Measurements from ENCODE around the gene OR52D1. TPM values are rescaled to one million over a fixed set of nuclear protein-coding genes. Genes with fewer than 3 reads are reported as not detected.

Gene OR52D1
- total and polyA plus RNA-seq, 7 donors, result not detected

- DNase-seq, result no peak
- no peaks in the 10 kb centered on the region for H3K4me1 ChIP-seq
Observed at GRCh38 chr11:5516599-5516998, 28.1 kb downstream of the OR52D1 start, which contains the start of gene UBQLNL. UBQLNL (minus strand) TSS chr11:5516699; CDS start chr11:5516441, 258 bp downstream.

GRCh38 chr11:5521540-5521939 is 33.1 kb downstream of the OR52D1 start:
- 92 to 94% (median 93%) methylated on average over 4 of the region's 4 CpGs for WGBS, 3 donors
- no peak for ATAC-seq
- intact Hi-C loops (cut with DNase I), result no loop called here

More at GRCh38 chr11:5516599-5516998, 28.1 kb downstream of the OR52D1 start, which contains the start of gene UBQLNL:
- intact Hi-C loops (cut with DNase I), result no loop called here
- Histone ChIP-seq H3K4me3 (no peak within 1 kb of the TSS), H3K36me3 (ENCODE audit: insufficient read depth in 1 of 2, low read depth in 1 of 2) (no peaks in the 10 kb centered on the region), H3K27me3 (ENCODE audit: insufficient read depth in 3 of 3, low read length in 2 of 3) (no peaks in the 10 kb centered on the region), H3K9me3 (no peaks in the 10 kb centered on the region), H3K27ac (no peak within 1 kb of the TSS)
- no peak for ATAC-seq
- no peak for TF ChIP-seq CTCF (IDR thresholded peaks at IDR 0.05)
- 83 to 89% (median 85%) methylated on average over 2 of the region's 2 CpGs for WGBS, 3 donors

GRCh38 chr11:5522308-5522707 is 33.8 kb downstream of the OR52D1 start:
- Histone ChIP-seq H3K9me3 (no peaks in the 10 kb centered on the region), H3K27me3 (ENCODE audit: insufficient read depth in 3 of 3, low read length in 2 of 3) (no peaks in the 10 kb centered on the region), H3K27ac (no peak overlapping the region), H3K4me1 (no peaks in the 10 kb centered on the region), H3K4me3 (no peak overlapping the region), H3K36me3 (ENCODE audit: insufficient read depth in 1 of 2, low read depth in 1 of 2) (no peaks in the 10 kb centered on the region)
- WGBS, 3 donors, result 89 to 91% (median 90%) methylated on average over 2 of the region's 2 CpGs
- TF ChIP-seq CTCF (IDR thresholded peaks at IDR 0.05), result no peak
- ATAC-seq (no peak), DNase-seq (no peak)
- intact Hi-C loops (cut with DNase I), result no loop called here

More at GRCh38 chr11:5521540-5521939, 33.1 kb downstream of the OR52D1 start:
- no peaks in the 10 kb centered on the region for H3K27me3 ChIP-seq (ENCODE audit: insufficient read depth in 3 of 3, low read length in 2 of 3)
- no peaks in the 10 kb centered on the region for H3K9me3 ChIP-seq
- H3K36me3 ChIP-seq (ENCODE audit: insufficient read depth in 1 of 2, low read depth in 1 of 2), result no peaks in the 10 kb centered on the region
- no peak overlapping the region for H3K27ac ChIP-seq
- TF ChIP-seq CTCF (IDR thresholded peaks at IDR 0.05), result no peak
- DNase-seq, result no peak
- H3K4me1 ChIP-seq, result no peaks in the 10 kb centered on the region
- H3K4me3 ChIP-seq, result no peak overlapping the region

DNA sequence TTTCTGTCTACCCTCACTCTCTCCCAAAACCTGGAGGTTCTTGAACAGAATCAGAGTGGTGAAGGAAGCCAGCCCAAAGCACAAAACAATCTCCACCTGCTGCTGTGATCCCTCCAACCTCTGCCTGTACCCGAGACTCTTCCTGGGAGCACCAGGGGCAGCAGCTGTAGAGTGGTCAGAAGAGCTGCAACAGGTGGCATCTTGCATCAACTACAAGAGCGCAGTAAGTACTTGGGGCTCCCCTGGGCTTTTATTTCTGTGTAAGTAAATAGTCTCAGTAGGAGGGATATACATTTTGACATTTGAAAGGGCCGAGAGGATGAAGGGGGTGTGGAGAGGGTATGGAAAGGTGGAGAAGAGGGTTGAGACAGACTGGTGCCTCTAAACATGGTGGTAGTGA is 36.3 kb downstream of the OR52D1 start:
- Histone ChIP-seq H3K4me1 (no peaks in the 10 kb centered on the region), H3K9me3 (no peaks in the 10 kb centered on the region), H3K27ac (no peak overlapping the region), H3K36me3 (ENCODE audit: insufficient read depth in 1 of 2, low read depth in 1 of 2) (no peaks in the 10 kb centered on the region), H3K27me3 (ENCODE audit: insufficient read depth in 3 of 3, low read length in 2 of 3) (no peaks in the 10 kb centered on the region), H3K4me3 (no peak overlapping the region)
- ATAC-seq (no peak), DNase-seq (no peak)
- TF ChIP-seq CTCF (IDR thresholded peaks at IDR 0.05), result no peak
- WGBS, 3 donors, result 29 to 44% (median 36%) methylated on average over 3 of the region's 3 CpGs
- intact Hi-C loops (cut with DNase I), result no loop called here

- DNase-seq, result no peak
- Histone ChIP-seq H3K4me3 (no peak overlapping the region), H3K4me1 (no peaks in the 10 kb centered on the region), H3K27ac (no peak overlapping the region), H3K36me3 (ENCODE audit: insufficient read depth in 1 of 2, low read depth in 1 of 2) (no peaks in the 10 kb centered on the region), H3K9me3 (no peaks in the 10 kb centered on the region), H3K27me3 (ENCODE audit: insufficient read depth in 3 of 3, low read length in 2 of 3) (no peaks in the 10 kb centered on the region)
- no peak for ATAC-seq
- TF ChIP-seq CTCF (IDR thresholded peaks at IDR 0.05), result no peak
- 85 to 97% (median 86%) methylated on average over 5 of the region's 5 CpGs for WGBS, 3 donors
- intact Hi-C loops (cut with DNase I), result no loop called here
Observed at GRCh38 chr11:5527716-5528115, 39.2 kb downstream of the OR52D1 start.
